ENCODE results near the gene GALNT14. TPM values are rescaled to one million over a fixed set of nuclear protein-coding genes. Genes with fewer than 3 reads are reported as not detected.

Gene GALNT14
- total and polyA plus RNA-seq, 8 donors, result 1.9 to 9.1 (median 2.8) TPM

- TF ChIP-seq CTCF (IDR thresholded peaks at IDR 0.05), result no peak
- WGBS, 2 donors, result 71 to 75% methylated on average over 5 of the region's 5 CpGs
- H3K4me1 ChIP-seq, result no peaks in the 10 kb centered on the region
- H3K4me3 ChIP-seq, result no peak overlapping the region
- ATAC-seq (no peak), FAIRE-seq (no peak), DNase-seq (no peak)
- H3K9me3 ChIP-seq, result no peaks in the 10 kb centered on the region
- H3K36me3 ChIP-seq, result no peaks in the 10 kb centered on the region
- intact Hi-C loops (cut with DNase I), result no loop called here
- H3K27me3 ChIP-seq, result no peaks in the 10 kb centered on the region
- H3K27ac ChIP-seq, result no peak overlapping the region
These were observed 214.6 kb downstream of the GALNT14 start for GRCh38 chr2:30923623-30924022.

- FAIRE-seq (no peak), DNase-seq (no peak), ATAC-seq (no peak)
- Histone ChIP-seq H3K4me1 (no peaks in the 10 kb centered on the region), H3K9me3 (no peaks in the 10 kb centered on the region), H3K36me3 (no peaks in the 10 kb centered on the region), H3K4me3 (no peak overlapping the region), H3K27me3 (no peaks in the 10 kb centered on the region), H3K27ac (no peak overlapping the region)
- TF ChIP-seq CTCF (IDR thresholded peaks at IDR 0.05), result no peak
- intact Hi-C loops (cut with DNase I), result no loop called here
- WGBS, 2 donors, result 78 to 85% methylated on average over 5 of the region's 5 CpGs
These were observed 217.7 kb downstream of the GALNT14 start for GRCh38 chr2:30920511-30920910.

GRCh38 chr2:30915486-30915885, 222.8 kb downstream of the GALNT14 start:
- DNase-seq (peak in 3 of 6 donors; percentile 7 to 48 (median 18)), FAIRE-seq (no peak), ATAC-seq (peak in 3 of 4 donors; percentile 27 to 60 (median 56))
- Histone ChIP-seq H3K4me3 (no peak overlapping the region), H3K9me3 (no peaks in the 10 kb centered on the region), H3K36me3 (no peaks in the 10 kb centered on the region), H3K27ac (no peak overlapping the region), H3K27me3 (no peaks in the 10 kb centered on the region), H3K4me1 (no peaks in the 10 kb centered on the region)
- TF ChIP-seq CTCF (IDR thresholded peaks at IDR 0.05), result peak in 2 of 4 donors; percentile 12 to 26
- intact Hi-C loops (cut with DNase I), result no loop called here
- 35 to 46% methylated on average over 3 of the region's 3 CpGs for WGBS, 2 donors

- no peak overlapping the region for H3K4me3 ChIP-seq
- no peaks in the 10 kb centered on the region for H3K36me3 ChIP-seq
- no peak for ATAC-seq
- no peak for DNase-seq
- no peak overlapping the region for H3K27ac ChIP-seq
- intact Hi-C loops (cut with DNase I), result no loop called here
- no peaks in the 10 kb centered on the region for H3K27me3 ChIP-seq
- WGBS, 2 donors, result 90 to 93% methylated on average over 5 of the region's 5 CpGs
- FAIRE-seq, result no peak
- no peaks in the 10 kb centered on the region for H3K9me3 ChIP-seq
- no peak for TF ChIP-seq CTCF (IDR thresholded peaks at IDR 0.05)
- H3K4me1 ChIP-seq, result no peaks in the 10 kb centered on the region
These were observed 223.8 kb downstream of the GALNT14 start for GRCh38 chr2:30914456-30914855.

- intact Hi-C loops (cut with DNase I), result no loop called here
- WGBS, 2 donors, result 86 to 87% methylated on average over 5 of the region's 5 CpGs
- Histone ChIP-seq H3K27ac (no peak overlapping the region), H3K9me3 (no peaks in the 10 kb centered on the region), H3K4me3 (no peak overlapping the region), H3K36me3 (no peaks in the 10 kb centered on the region), H3K4me1 (no peaks in the 10 kb centered on the region), H3K27me3 (no peaks in the 10 kb centered on the region)
- no peak for FAIRE-seq
- no peak for TF ChIP-seq CTCF (IDR thresholded peaks at IDR 0.05)
- no peak for DNase-seq
- no peak for ATAC-seq
These were observed 226.2 kb downstream of the GALNT14 start for GRCh38 chr2:30912056-30912455.
